SK-N-MC (cell line): ENCODE measurements around the gene HUNK.

Source experiments
- EZH2 ChIP-seq: fragments of 200-600 bp; sonication (generic); IDR thresholded peaks from one replicate; pipeline ENCODE4 v1.6.1; 2017; ENCODE audit warnings: antibody characterized with exemption
- FOXP2 ChIP-seq: optimal IDR thresholded peaks from 2 replicates; pipeline ENCODE3; 2011; ENCODE audit warnings: mild to moderate bottlenecking, moderate library complexity; ENCODE audit not compliant: insufficient read depth; ENCODE audit errors: extremely low read length, control extremely low read depth
- POLR2AphosphoS5 ChIP-seq: IDR thresholded peaks from 2 replicates; pipeline ENCODE4 v1.6.1; 2012; ENCODE audit warnings: mild to moderate bottlenecking, low read depth, low read length, borderline replicate concordance

GRCh38 chr21:31872452-31873274, at the start of gene HUNK:
- TF ChIP-seq EZH2 (no peak), POLR2AphosphoS5 (no peak), FOXP2 (no peak)
